Measurements from ENCODE around the gene RHOT2. TPM values are rescaled to one million over a fixed set of nuclear protein-coding genes. Genes with fewer than 3 reads are reported as not detected.

RHOT2 gene
- total and polyA plus RNA-seq, 2 donors, result 39.3 to 252 TPM

- H3K27me3 ChIP-seq (ENCODE audit: control insufficient read depth in 2 of 2, insufficient read depth in 1 of 2, low read length in 1 of 2), result peaks cover 14 to 16% of the 10 kb centered on the region in 2 donors
- peaks cover 6 to 16% of the 10 kb centered on the region in 2 donors for H3K36me3 ChIP-seq (ENCODE audit: control insufficient read depth in 2 of 2, insufficient read depth in 2 of 2, low read length in 1 of 2)
- peaks cover 16 to 29% of the 10 kb centered on the region in 2 donors for H3K4me1 ChIP-seq (ENCODE audit: control insufficient read depth in 2 of 2, insufficient read depth in 2 of 2, low read length in 2 of 2)
- H3K4me3 ChIP-seq (ENCODE audit: low read length in 2 of 2), result peak overlapping the region; percentile 88 to 93
- H3K9me3 ChIP-seq (ENCODE audit: control insufficient read depth in 2 of 2, insufficient read depth in 1 of 2, low read length in 1 of 2), result peaks cover 0 to 6% of the 10 kb centered on the region in 2 donors
- DNase-seq (ENCODE audit: low read depth in 6 of 9, low spot score in 9 of 9), result peak in 5 of 9 donors; percentile 40 to 87 (median 83)
- H3K27ac ChIP-seq (ENCODE audit: low read depth in 1 of 2, low read length in 1 of 2), result peak overlapping the region; percentile 98 to 100
- WGBS, result 18% methylated on average over 53 of the region's 53 CpGs
Observed at GRCh38 chr16:637081-638018, 30.6 kb upstream of the RHOT2 start.

DNA sequence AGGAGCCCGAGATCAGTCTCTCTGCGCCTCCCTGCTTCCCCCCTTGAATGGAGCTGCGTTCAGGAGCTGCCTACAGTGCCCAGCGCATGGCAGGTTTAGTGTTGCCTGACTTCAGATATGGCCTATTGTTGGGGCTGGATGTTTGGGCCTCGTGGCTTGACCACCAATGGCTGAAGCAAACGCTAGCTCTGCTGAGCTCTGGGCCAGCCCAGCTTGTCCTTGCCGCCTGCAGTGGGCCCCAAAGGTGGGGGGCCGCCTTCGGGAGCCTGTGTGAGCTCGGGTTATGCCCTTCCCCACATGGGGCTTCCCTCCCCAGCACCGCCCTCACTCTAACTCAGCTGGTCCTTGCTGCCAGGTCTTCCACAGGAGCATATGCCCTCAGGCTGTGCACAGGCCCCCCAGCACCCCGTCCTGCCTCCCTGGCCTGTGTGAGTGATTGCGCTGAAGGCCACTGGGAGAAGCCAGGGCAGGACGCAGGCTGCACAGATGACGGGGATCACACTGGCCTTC lies 29.8 kb upstream of the RHOT2 start:
- Histone ChIP-seq H3K27me3 (ENCODE audit: control insufficient read depth in 2 of 2, insufficient read depth in 1 of 2, low read length in 1 of 2) (peaks cover 21 to 24% of the 10 kb centered on the region in 2 donors), H3K4me3 (ENCODE audit: low read length in 2 of 2) (no peak overlapping the region), H3K4me1 (ENCODE audit: control insufficient read depth in 2 of 2, insufficient read depth in 2 of 2, low read length in 2 of 2) (peaks cover 16 to 35% of the 10 kb centered on the region in 2 donors), H3K27ac (ENCODE audit: low read depth in 1 of 2, low read length in 1 of 2) (no peak overlapping the region), H3K9me3 (ENCODE audit: control insufficient read depth in 2 of 2, insufficient read depth in 1 of 2, low read length in 1 of 2) (peaks cover 0 to 6% of the 10 kb centered on the region in 2 donors), H3K36me3 (ENCODE audit: control insufficient read depth in 2 of 2, insufficient read depth in 2 of 2, low read length in 1 of 2) (peaks cover 6 to 10% of the 10 kb centered on the region in 2 donors)
- no peak for DNase-seq (ENCODE audit: low read depth in 6 of 9, low spot score in 9 of 9)
- WGBS, result 95% methylated on average over 15 of the region's 15 CpGs

DNA sequence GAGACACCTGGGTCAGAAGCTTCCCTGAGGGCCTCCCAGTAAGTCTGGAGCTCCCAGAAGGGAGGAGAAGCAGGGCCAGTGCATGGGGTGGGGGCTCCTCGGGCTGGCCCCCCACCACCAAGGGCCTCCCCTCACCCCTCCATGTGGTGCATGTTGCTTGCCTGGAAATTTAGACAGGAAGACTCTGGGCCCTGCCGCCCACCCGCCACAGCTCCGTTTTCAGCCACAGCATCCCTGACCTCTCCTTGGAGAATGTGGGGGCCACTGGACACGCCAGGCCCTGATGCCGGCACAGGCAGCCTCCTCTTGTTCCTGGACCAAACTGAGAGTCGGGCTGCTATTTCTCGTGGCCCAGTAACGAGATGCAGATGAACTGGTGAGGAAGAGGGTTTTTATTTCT lies 29.1 kb upstream of the RHOT2 start:
- DNase-seq (ENCODE audit: low read depth in 6 of 9, low spot score in 9 of 9), result no peak
- WGBS, result 93% methylated on average over 9 of the region's 9 CpGs
- peaks cover 0 to 6% of the 10 kb centered on the region in 2 donors for H3K9me3 ChIP-seq (ENCODE audit: control insufficient read depth in 2 of 2, insufficient read depth in 1 of 2, low read length in 1 of 2)
- peaks cover 3 to 6% of the 10 kb centered on the region in 2 donors for H3K36me3 ChIP-seq (ENCODE audit: control insufficient read depth in 2 of 2, insufficient read depth in 2 of 2, low read length in 1 of 2)
- H3K27me3 ChIP-seq (ENCODE audit: control insufficient read depth in 2 of 2, insufficient read depth in 1 of 2, low read length in 1 of 2), result peaks cover 26 to 31% of the 10 kb centered on the region in 2 donors
- H3K4me3 ChIP-seq (ENCODE audit: low read length in 2 of 2), result no peak overlapping the region
- peaks cover 16 to 35% of the 10 kb centered on the region in 2 donors for H3K4me1 ChIP-seq (ENCODE audit: control insufficient read depth in 2 of 2, insufficient read depth in 2 of 2, low read length in 2 of 2)
- H3K27ac ChIP-seq (ENCODE audit: low read depth in 1 of 2, low read length in 1 of 2), result no peak overlapping the region

DNA sequence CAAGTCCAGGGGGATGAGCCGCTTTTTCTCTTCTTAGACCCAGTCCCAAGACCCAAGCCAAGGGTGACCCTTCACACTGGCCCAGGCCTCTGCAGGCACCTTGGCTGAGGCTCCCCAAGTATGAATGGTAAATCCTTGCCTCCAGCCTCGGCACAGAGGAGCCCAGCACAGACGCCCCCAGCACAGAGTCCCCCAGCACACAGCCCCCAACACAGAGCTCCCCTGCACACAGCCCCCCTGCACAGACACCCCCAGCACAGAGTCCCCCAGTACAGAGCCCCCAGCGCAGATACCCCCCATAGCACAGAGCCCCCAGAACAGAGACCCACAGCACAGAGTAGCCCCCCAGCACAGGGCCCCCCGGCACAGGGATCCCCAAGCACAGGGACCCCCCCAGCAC lies 27.3 kb upstream of the RHOT2 start:
- Histone ChIP-seq H3K4me3 (ENCODE audit: low read length in 2 of 2) (no peak overlapping the region), H3K4me1 (ENCODE audit: control insufficient read depth in 2 of 2, insufficient read depth in 2 of 2, low read length in 2 of 2) (peaks cover 11 to 25% of the 10 kb centered on the region in 2 donors), H3K9me3 (ENCODE audit: control insufficient read depth in 2 of 2, insufficient read depth in 1 of 2, low read length in 1 of 2) (peaks cover 0 to 6% of the 10 kb centered on the region in 2 donors), H3K27ac (ENCODE audit: low read depth in 1 of 2, low read length in 1 of 2) (no peak overlapping the region), H3K27me3 (ENCODE audit: control insufficient read depth in 2 of 2, insufficient read depth in 1 of 2, low read length in 1 of 2) (peaks cover 26 to 34% of the 10 kb centered on the region in 2 donors), H3K36me3 (ENCODE audit: control insufficient read depth in 2 of 2, insufficient read depth in 2 of 2, low read length in 1 of 2) (no peaks in the 10 kb centered on the region)
- 96% methylated on average over 5 of the region's 5 CpGs for WGBS
- DNase-seq (ENCODE audit: low read depth in 6 of 9, low spot score in 9 of 9), result no peak

DNA sequence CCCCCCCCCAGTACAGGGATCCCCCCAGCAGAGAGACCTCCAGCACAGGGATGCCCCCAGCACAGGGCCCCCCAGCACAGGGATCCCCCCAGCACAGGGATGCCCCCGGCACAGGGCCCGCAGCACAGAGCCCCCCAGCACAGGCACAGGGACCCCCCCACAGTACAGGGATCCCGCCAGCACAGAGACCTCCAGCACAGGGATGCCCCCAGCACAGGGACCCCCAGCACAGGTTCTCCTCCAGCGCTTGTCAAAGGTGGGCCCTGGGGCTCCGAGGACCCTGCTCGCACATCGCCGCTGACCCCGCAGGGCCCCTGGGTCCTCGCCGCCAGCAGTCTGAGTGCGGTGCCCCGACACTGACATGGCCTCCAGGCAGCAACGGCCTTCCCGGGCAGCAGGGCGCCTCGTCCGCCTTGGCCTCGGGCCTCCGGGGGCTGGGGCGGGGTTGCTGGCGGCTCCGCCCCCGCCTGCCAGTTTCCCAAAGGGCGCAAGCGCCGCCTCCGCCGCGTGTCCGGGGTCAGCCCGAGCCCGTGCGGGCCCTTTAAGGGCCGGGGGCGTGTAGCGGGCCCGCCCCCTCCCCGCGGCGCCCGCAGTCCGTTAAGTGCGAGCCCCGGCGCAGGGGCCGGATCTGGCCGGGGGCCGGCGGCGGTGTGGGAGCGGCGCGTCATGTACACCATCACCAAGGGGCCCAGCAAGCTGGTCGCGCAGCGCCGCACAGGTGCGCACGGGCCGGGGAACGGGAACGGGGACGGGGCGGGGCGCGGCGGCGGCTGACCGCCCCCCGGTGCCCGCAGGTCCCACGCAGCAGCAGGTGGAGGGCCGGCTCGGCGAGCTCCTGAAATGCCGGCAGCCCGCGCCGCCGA lies 26.4 kb upstream of the RHOT2 start, which contains the start of gene MCRIP2:
Gene MCRIP2 (plus strand): TSS at position 503 of the 863 bp plus-strand sequence. CDS start 164 bp downstream, at position 667.
- Histone ChIP-seq H3K27me3 (ENCODE audit: control insufficient read depth in 2 of 2, insufficient read depth in 1 of 2, low read length in 1 of 2) (peaks cover 26 to 34% of the 10 kb centered on the region in 2 donors), H3K27ac (ENCODE audit: low read depth in 1 of 2, low read length in 1 of 2) (peak within 1 kb of the TSS in 1 of 2 donors; percentile 52), H3K4me3 (ENCODE audit: low read length in 2 of 2) (peak within 1 kb of the TSS; percentile 40 to 64), H3K36me3 (ENCODE audit: control insufficient read depth in 2 of 2, insufficient read depth in 2 of 2, low read length in 1 of 2) (no peaks in the 10 kb centered on the region), H3K9me3 (ENCODE audit: control insufficient read depth in 2 of 2, insufficient read depth in 1 of 2, low read length in 1 of 2) (peaks cover 0 to 3% of the 10 kb centered on the region in 2 donors), H3K4me1 (ENCODE audit: control insufficient read depth in 2 of 2, insufficient read depth in 2 of 2, low read length in 2 of 2) (peaks cover 10 to 21% of the 10 kb centered on the region in 2 donors)
- WGBS, result 2% methylated on average over 81 of the region's 81 CpGs
- DNase-seq (ENCODE audit: low read depth in 6 of 9, low spot score in 9 of 9), result peak in 2 of 9 donors; percentile 35 to 66

DNA sequence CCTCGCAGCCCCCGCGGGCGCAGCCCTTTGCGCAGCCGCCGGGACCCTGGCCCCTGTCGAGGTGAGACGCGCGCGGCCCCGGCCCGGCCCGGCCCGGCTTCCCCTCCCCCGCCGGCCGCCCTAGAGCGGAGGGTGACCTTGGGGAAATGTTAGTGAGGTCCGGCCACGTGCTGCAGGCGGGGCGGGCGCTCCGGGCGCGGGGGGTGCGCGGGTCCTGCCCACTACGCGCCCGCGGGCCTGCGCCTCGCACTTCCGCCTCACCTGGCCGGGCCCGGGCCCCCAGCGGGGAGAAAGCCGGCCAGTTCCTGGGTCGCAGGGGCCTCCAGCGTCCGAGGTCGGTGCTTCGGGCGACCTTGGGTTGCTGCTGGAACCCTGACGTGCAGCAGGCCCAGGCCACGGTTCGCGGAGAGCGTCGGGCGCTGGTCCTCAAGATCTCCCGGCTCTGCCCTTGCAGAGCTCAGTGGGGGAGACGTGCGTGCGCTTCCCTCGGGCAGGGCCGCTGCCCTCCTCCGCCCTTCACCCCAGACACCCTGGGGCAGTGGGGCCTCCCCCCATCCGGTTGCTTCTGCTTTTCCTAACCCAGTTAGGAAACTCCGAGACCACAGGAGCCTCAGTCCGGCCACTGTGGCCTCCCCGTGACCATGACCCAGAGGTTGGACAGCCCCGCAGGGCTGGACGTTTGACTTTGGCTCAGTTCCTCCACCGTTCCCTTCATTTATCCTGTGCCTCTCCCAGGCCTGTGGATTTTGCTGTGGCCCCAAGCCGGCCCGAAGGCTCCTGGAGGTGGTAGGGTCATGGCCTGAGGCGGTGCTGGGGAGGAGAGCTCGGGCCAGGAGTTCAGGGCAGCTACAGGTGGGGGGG lies 25.5 kb upstream of the RHOT2 start:
- H3K27me3 ChIP-seq (ENCODE audit: control insufficient read depth in 2 of 2, insufficient read depth in 1 of 2, low read length in 1 of 2), result peaks cover 26 to 34% of the 10 kb centered on the region in 2 donors
- H3K9me3 ChIP-seq (ENCODE audit: control insufficient read depth in 2 of 2, insufficient read depth in 1 of 2, low read length in 1 of 2), result no peaks in the 10 kb centered on the region
- WGBS, result 13% methylated on average over 72 of the region's 72 CpGs
- H3K4me1 ChIP-seq (ENCODE audit: control insufficient read depth in 2 of 2, insufficient read depth in 2 of 2, low read length in 2 of 2), result peaks cover 10 to 17% of the 10 kb centered on the region in 2 donors
- no peak overlapping the region for H3K27ac ChIP-seq (ENCODE audit: low read depth in 1 of 2, low read length in 1 of 2)
- peak overlapping the region; percentile 13 to 64 for H3K4me3 ChIP-seq (ENCODE audit: low read length in 2 of 2)
- DNase-seq (ENCODE audit: low read depth in 6 of 9, low spot score in 9 of 9), result peak in 1 of 9 donors; percentile 27
- H3K36me3 ChIP-seq (ENCODE audit: control insufficient read depth in 2 of 2, insufficient read depth in 2 of 2, low read length in 1 of 2), result no peaks in the 10 kb centered on the region

- Histone ChIP-seq H3K27me3 (ENCODE audit: control insufficient read depth in 2 of 2, insufficient read depth in 1 of 2, low read length in 1 of 2) (peaks cover 26 to 34% of the 10 kb centered on the region in 2 donors), H3K36me3 (ENCODE audit: control insufficient read depth in 2 of 2, insufficient read depth in 2 of 2, low read length in 1 of 2) (no peaks in the 10 kb centered on the region), H3K9me3 (ENCODE audit: control insufficient read depth in 2 of 2, insufficient read depth in 1 of 2, low read length in 1 of 2) (no peaks in the 10 kb centered on the region), H3K4me3 (ENCODE audit: low read length in 2 of 2) (no peak overlapping the region), H3K4me1 (ENCODE audit: control insufficient read depth in 2 of 2, insufficient read depth in 2 of 2, low read length in 2 of 2) (peaks cover 12 to 18% of the 10 kb centered on the region in 2 donors), H3K27ac (ENCODE audit: low read depth in 1 of 2, low read length in 1 of 2) (no peak overlapping the region)
- WGBS, result 97% methylated on average over 13 of the region's 13 CpGs
- DNase-seq (ENCODE audit: low read depth in 6 of 9, low spot score in 9 of 9), result no peak
Observed at GRCh38 chr16:643050-643368, 24.9 kb upstream of the RHOT2 start.

DNA sequence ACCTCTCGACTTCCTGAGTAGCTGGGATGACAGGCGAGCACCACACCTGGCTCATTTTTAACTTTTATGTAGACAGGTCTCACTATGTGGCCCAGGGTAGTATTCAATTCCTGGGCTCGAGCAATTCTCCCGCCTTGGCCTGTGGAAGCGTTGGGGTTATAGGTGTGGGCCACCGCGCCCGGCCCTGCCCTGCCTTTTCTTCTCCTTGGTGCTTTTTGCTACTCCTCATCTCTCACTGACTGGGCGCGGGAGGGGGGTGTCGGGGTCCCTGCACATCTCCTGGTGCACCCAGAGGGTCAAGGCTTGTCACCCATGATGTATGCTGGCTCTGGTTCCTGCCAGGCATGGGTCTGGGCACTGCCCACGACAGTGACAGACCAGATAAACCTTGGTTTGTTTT lies 23.4 kb upstream of the RHOT2 start:
- no peaks in the 10 kb centered on the region for H3K36me3 ChIP-seq (ENCODE audit: control insufficient read depth in 2 of 2, insufficient read depth in 2 of 2, low read length in 1 of 2)
- H3K27me3 ChIP-seq (ENCODE audit: control insufficient read depth in 2 of 2, insufficient read depth in 1 of 2, low read length in 1 of 2), result peaks cover 26 to 34% of the 10 kb centered on the region in 2 donors
- WGBS, result 95% methylated on average over 12 of the region's 12 CpGs
- H3K4me3 ChIP-seq (ENCODE audit: low read length in 2 of 2), result no peak overlapping the region
- H3K27ac ChIP-seq (ENCODE audit: low read depth in 1 of 2, low read length in 1 of 2), result no peak overlapping the region
- H3K9me3 ChIP-seq (ENCODE audit: control insufficient read depth in 2 of 2, insufficient read depth in 1 of 2, low read length in 1 of 2), result no peaks in the 10 kb centered on the region
- peaks cover 20 to 27% of the 10 kb centered on the region in 2 donors for H3K4me1 ChIP-seq (ENCODE audit: control insufficient read depth in 2 of 2, insufficient read depth in 2 of 2, low read length in 2 of 2)
- no peak for DNase-seq (ENCODE audit: low read depth in 6 of 9, low spot score in 9 of 9)
